HG03060 (cell line): ENCODE measurements around the gene SPART.

Source experiments
- ATAC-seq: cut with Tn5 transposase; IDR thresholded peaks from one replicate; pipeline ENCODE4 v1.9.1; 2021; ENCODE audit warnings: low read depth, moderate number of reproducible peaks; ENCODE audit not compliant: unreplicated experiment

The SPART gene

GRCh38 chr13:36258831-36259230 is 87.4 kb downstream of the SPART start:
- no peak for ATAC-seq
